A204.1 (cell line): Measurements from ENCODE around the gene MAP4K2.
"Not testable (repeated sequence)": the region's sequence is repeated elsewhere in the genome, so short reads cannot be mapped to it uniquely, and the experiment has no call there.

Experiments
- FAIRE-seq: peaks from 2 replicates; lab custom pipeline; 2012; peaks lifted over from hg19 to GRCh38; lab: Jason Lieb, UNC

MAP4K2 gene

DNA sequence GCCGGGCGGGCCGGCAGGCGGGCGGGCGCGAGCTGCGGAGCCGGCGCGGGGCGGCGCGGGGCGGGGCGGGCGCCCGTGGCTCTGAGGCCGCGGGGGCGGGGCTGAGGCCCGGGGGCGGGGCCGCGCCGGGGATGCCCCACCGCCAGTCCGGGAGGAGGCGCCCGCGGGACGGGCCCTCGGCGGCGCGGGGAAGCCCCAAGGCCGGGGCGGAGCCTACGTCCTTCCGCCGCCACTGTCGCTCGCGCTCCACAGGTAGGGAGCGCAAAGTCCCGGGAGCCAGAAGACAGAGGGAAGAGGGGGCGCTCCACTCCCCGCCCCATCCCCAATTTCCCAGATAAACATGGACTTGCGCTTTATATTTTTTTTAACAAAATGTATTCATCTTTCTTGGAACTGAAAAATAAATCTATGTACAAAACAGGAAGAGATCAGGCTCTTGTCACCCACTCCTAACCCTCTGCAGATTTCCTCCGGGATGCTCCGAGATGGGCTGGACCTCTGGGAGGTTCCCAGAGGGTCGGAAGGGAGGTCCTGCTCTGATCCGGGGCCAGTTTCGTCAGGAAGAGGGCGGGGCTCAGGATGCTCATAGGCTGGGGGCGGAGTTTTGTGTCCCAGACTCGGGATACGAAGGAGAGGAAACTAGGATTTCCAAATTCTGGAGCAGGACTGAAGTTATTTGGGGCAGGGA, at the start of gene MAP4K2:
Gene MAP4K2, minus strand, starts transcription at position 57 of the 688 bp plus-strand sequence. CDS start 65 bp downstream, outside the sequence.
- peak; percentile 85 for FAIRE-seq

DNA sequence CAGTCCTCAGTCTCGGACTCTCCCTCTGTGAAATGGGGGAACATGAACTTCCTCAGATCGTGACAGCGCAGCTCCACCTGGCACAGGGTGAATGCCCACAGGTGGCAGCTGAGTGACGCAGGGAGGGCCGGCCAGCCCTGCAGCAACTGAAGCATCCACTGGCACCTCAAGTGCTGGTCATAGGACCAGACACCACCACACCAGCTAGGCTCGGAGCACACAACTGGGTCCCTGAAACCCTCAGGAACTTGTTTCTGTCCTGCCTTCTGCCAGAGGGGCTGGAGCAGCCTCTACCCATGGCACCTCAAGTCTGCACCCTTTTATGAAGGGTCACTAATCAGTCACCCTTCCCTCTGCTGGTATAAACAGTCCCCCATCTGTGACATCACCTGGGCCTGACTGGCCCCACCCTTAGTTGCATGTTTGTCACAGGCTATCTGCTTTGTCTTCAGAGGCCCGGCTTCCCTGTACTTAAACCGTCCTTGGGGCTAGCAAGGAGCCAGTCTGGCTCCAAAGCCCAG, 48.9 kb upstream of the MAP4K2 start:
- no peak for FAIRE-seq

DNA sequence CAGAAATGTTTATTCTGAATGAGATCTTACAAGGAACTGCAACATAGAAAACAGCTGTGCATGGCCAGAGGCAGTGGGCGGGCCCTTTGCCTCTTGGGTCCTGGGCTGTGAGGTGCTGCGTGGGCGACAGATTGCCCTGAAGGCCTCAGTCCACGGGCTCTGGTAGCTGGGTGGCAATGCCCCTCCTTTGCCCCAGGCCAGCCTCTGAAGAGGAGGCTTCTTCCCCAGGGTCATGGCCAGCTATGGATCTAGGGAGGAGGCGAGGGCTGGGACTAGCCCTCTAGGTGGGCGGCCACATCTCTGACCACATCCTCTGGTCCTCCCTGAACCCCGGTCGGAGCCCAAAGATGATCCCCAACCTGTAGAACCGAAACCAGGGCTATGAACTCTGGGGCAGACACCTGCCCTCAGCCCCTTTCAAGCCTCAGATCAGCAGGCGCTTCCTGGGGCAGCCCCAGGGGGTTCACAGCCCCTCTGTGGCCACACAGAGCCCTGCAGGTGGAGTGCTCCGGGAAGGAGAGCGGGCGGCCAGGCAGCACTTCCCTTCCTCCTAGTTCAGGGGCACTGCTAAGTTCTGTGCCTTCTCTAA, 48.1 kb upstream of the MAP4K2 start:
- FAIRE-seq: no peak

DNA sequence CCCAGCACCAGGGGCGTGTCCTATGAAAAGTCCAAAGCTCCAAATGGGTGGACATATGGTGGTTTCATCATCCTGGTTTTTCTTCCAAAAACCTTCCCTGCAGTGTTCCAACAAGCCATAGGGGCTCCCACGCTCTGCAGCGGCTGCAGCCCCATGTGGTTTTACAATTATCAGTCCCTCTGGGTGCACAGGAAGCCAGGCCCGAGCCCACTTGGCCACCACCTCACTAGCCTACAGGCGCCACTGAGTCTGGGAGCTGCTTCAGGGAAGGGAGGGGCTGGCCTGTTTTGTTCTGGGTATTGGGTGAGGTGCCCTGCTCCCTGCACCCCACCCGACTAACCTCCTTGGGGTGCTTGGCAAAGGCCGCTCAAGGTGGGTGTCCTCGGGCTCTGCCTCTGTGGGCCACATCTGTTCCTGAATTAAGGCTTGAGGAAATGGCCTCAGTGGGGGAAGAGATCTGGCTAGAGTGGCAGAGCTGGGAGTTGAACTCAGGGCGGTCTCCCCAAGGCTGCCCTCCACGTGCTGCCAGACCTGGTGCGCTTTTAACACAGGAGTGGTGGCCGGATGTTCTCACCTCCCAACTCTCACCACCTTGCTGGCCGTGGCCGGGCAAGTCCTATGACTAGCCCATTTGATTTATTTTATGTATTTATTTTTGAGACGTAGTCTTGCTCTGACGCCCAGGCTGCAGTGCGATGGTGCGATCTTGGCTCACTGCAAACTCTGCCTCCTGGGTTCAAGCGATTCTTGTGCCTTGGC, 46.8 kb upstream of the MAP4K2 start:
- no peak for FAIRE-seq

DNA sequence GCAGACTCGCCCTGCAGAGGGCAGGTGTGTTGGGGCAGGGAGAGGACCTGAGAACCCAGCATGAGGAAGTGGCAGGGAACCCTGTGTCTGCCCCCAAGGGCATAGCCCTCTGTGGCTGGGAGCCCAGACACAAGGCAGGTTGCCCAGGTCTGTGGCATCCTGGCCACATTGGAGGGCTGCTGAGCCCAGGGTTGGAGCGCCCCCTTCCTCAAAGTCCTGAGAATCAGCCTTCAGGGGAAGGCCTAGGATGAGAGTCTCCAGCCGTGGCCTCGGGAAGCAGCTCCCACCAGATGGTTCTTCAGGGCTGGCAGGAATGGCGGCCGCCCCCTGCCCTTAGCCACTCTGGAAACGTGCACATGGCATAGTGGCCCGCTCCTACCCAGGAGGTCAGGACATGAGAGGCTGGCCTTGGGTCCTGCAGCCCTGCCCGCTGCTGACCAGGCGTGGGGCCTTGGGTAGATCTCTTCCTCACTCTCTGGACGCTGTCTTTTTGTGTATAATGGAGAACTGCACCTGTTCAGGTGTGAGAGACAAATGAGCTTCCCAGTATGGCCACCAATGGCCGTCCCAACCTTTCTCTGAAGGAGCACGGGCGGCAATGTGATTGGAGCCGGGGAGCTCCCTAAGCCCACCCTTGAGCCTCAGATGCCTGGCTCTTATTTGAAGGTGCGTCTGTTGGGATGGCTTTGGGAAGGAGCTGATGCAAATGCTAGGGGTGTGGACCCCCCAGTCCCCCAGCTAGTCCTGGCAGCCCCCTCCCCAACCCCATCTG, 46.0 kb upstream of the MAP4K2 start:
- FAIRE-seq: no peak

DNA sequence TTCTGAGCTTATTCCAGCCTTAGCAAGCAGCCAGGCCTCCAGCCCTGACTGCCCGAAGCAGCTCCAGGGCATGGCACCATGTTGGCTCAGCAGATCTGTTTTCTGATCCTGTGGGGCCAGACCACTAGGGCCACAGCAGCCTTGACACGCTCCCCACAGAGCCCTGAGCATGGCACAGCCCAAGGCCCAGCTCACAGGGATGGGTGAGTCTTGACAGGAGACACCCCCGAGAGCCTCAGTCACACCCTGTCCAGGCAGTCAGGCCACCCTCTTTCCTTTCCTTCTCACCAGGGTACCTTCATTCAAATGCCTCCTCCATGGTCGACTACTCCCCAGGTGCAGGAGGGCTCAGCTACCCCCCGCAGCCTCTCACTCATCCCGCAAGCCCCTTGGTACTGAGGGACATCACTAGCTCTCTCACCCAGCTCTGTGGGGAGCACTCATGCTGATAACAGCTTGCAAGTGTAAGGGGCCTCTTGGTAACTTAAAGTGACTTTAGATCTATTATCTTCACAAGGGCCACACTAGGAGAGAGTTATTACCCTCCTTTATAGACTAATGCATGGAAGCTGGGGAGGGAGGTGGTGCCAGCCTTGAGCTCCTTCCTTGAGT, 45.3 kb upstream of the MAP4K2 start:
- FAIRE-seq: no peak

DNA sequence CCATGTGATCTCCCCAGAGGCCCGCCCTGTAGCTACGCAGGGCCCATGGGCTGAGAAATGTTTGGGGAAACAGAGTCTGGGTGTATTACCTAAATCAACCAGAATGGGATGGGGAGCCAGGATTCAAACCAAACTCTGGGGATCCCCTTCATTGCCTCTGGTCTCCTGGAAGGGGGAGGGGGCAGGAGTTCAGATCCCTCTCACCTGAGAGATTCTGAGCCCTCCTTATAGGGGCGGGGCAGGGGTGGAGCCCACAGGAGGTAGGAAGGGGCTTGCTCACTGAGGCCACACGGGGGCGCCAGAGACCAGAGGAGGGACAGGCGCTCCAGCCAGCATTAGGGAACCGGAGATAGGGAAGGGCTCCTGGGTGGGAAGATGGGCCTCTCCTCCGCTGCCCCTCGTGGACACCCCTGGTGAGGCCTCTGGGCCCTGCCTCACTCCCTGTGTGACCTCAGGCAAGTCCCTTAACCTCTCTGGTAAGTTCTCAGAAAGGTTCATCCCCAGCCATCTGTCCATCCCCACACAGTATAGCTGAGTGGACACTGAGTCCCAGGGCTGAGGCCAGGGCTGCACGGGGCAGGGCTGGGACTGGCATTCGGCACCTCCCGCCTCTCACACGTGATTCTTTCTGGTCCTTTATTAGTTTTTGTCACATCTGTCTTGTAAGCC, 44.1 kb upstream of the MAP4K2 start:
- FAIRE-seq: no peak

DNA sequence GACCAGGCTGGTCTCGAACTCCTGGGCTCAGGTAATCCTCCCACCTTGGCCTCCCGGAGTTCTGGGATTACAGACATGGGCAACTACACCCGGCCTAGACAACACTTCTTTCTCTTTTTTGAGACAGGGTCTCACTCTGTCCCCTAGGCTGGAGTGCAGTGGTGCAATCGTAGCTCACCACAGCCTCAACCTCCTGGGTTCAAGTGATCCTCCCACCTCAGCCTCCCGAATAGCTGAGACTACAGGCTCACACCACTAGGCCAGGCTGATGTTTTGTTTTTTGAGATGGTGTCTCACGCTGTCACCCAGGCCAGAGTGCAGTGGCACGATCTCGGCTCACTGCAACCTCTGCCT, 42.7 kb upstream of the MAP4K2 start:
- FAIRE-seq: not testable (repeated sequence)

DNA sequence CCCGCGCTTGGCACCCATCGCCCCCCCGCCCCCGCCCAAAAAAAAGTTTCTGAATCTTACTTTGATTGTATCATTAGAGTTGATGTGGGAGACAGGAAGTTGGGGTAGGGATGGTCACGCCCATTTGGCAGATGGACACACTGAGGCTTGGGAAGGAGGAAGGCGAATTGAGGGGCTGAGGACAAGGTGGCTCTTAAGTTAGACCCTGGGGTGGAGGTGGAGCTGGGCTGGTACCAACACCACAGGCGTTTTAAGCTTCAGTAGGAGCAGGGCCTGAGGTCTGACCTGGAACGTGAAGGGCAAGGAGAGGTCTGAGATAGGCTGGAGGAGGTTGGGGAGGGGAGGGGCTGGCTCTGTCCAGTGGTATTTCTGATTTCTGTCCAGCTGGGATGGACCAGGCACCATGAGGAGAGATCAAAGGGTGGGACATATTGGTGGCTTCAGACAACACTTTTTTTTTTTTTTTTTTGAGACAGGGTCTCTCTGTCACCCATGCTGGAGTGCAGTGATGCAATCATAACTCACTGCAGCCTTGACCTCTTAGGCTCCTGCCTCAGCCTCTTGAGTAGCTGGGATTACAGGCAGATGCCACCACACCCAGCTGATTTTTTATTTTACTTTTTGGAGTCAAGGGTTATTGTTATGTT, 42.2 kb upstream of the MAP4K2 start:
- FAIRE-seq: no peak

DNA sequence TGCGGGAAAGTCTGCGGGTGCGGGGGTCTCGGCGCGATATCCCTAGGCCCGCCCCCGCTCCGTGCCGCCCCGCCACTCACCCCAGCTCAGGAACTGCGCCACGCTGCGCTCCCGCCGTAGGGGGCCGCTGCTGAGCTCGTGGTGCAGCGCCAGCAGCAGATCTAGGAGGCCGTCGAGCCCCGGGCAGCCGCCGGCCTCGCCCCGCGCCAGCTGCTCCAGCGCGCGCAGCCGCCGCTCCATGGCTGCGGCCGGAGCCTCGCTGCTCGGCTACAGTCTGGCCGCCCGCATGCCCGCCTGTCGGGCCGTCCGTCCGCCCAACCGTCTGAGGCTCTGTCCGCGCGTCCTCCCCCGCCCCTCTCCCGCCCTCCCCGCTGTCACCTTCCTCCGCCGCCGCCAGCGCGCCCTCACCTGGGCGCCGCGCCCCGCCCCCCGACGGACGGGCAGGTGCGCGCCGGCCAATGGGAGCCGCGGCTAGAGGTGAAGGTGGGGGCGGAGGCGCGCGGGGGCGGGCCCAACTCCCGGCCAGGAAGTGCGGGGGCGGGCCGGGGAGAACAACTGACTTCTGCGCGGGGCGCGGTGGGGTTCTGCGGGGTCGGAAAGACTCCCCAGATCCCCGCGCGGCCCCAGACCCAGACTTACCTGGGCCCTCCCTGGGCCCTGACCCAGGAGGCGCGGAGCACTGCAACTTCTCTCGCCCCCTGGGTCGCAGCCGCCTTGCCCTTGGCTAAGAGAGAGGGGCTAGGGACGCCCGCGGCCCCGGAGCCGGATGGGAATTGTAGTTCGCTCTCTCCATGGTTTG, 41.5 kb upstream of the MAP4K2 start, which contains the start of gene CDC42BPG:
Gene CDC42BPG, minus strand, starts transcription at position 324 of the 799 bp plus-strand sequence. Its CDS starts 84 bp downstream, at position 240.
- no peak for FAIRE-seq

DNA sequence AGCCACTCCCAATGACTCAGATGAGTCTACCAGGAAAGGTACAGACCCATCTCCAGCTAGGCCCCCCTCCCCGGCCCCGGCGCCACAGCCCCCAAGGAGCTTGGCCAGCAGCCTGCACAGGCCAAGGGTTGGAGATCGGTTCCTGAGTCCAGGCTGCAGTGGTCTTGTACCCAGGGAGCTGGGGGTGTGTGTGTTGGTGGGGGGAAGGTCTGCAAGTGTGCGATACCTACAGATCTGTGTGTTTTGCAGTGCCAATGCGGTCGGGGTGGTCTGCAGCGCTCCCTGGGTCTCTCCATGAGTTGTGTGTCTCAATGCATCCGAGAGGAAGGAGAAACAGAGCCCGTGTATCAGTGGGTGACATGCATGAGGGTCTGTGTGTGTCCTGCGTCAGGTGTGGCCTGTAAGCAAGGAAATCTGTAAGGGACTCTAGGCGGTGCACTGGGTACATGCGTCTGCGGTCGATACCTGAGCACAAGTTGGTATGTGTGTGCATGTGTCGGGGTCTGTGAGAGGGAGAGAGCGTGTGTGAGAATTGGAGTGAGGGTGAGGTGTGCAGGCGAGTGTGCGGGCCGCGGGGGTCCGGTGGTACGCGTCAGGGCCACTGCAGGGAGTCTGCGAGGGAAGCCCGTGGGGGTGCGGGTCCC, 40.8 kb upstream of the MAP4K2 start:
- no peak for FAIRE-seq

DNA sequence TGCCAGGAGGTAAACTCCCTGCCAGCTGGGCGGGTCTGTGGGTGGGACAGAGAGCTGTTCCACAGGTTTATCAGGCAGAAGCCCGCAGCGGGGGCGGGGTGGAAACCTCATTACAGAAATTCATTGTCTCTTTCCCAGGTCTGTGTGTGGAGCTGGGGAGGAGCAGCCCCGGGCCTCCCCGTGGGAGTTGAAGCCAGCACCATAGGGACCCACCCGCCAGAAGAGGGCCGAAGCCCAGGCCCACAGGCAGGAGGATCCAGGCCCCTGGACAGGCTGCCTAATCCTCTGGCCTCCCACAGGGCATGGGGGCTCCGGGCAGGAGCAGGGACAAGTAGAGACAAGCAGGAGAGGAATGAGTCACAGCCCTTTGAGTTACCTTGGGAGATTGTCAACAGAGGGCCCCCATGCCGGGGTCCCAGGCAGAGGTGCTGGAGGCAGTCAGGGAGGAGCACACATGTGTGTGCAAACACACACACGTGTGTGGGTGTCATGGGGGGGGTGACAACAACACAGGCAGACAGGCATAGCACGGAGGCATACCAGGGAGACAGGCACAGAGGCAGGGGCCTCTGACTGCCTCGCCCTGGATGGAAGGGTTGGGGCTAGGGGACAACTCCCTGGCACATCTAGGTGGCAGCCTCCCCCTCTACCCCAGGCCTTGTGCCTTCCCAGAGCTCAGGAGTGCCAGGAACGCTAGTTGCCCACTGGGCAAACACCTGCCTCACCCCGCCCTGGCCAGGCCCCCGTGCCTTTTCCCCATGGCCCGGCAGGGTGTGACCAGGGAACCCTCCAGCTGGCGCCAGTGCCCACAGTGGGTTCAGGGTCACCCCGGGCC, 40.1 kb upstream of the MAP4K2 start:
- no peak for FAIRE-seq

DNA sequence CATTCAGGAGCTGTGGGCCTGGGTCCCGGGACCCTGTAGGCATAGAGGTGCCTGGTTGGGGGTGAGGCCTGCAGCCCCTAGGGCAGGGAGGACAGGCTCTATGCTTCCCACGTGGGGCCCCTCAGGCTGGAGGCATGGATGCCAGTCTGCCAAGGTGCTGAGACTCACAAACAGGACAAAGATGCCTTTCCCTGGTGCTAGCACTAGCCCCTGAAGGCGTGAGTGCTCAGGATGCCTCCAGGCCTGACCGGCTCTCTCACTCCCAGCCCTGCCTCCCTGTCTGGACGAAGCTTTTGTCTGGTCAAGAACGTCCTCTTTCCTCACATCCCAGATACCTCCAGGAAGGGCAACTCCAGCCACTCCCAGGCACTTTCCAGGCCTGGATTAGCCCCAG, 39.3 kb upstream of the MAP4K2 start:
- no peak for FAIRE-seq

DNA sequence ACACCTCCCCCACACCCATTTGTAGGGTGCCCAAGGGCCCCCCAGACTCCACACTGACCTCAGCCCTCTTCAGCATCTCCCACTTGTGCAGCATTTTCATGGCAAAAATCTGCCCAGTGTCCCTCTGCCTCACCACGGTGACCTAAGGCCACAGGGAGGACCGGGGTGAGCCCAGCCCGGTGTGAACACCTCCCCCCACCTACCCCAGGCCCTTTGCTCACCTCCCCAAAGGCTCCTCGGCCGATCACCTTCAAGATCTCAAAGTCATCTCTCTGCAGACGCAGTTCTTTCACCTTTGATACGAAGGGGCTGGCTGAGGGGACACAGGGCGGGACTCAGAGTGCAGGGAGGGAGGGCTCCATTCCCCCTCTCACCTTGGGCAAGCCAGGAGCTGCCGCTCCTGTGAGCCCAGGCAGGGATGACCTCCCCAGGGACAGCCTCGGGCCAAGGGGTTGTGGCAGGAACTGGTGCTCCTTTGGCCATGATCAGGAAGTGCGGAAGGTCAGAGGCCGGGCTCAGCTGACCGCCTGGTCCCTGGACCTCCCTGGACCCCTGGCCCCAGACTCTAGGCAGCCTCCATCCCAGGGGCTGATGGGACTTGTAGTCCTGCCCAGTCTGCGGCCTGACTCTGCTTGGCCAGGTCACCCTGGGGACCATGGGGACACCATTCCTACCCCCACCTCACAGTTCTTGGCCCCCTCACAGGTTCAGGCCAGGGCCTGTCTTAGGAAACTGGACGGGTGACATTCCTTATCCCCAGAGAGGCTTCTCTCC, 38.8 kb upstream of the MAP4K2 start:
- no peak for FAIRE-seq

DNA sequence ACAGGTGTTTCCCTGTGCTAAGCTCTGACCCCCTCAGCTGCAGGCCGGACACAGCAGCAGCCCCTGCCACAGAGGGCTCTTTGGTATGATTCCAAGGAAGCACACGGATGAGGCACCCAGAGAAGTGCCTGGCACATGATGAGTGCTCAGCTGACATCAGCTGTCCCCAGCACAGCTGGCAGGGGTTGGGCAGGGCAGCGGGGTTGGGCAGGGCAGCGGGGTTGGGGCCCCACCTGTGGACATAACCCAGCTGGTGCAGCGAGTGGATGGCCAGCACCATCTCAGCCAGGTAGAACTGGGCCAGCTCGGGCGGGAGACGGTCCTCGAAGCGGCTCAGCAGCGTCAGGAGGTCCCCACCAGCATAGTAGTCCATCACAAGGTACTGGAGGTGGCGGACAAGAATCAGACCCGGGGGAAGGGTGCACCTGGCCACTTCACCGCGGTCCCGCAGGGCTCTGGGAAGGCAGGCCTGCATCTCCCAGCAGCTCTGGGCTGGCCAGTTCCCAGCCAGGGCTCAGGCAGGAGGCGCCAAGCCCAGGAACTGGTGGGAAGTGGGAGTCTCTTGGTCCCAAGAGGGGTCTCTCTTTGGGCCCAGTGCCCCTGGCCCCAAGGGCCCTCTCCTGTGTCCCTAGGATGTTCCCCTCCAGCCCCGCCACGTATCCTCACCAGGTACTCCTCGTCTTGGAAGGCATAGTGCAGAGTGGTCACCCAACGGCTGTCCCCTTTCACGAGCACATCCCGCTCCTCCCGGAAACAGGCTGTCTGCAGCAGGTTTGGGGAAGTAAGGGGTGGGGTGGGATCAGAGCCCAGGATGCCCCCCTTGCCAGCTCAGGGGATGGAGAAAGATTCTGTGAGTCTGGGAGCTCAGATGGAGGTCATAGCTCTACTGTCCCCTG, 37.1 kb upstream of the MAP4K2 start:
- no peak for FAIRE-seq

DNA sequence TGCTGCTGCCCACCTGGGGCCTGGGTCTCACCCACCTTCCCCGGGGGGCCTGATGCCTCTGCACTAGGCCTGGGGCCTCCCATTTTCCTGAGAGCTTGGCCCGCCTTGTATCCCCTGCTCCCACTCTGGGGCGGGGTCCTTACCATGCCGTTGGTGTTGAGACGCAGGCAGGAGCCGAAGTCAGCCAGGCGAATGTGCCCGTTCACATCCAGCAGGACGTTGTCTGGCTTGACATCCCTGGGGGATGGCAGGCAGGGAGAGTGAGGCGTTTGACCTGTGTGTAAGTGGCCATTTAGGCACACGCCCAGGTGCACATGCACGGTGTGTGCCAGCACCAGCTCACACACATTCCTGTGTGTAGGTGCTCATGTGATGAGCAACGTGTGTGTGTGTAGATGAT, 36.3 kb upstream of the MAP4K2 start:
- FAIRE-seq: no peak
